Esophagus muscularis mucosa (tissue), 4 donors: ENCODE measurements around the gene TUFT1. TPM values are rescaled to one million over a fixed set of nuclear protein-coding genes. Genes with fewer than 3 reads are reported as not detected.

Source experiments
- DNase-seq: peaks from one replicate; pipeline ENCODE4 v3.0.0-alpha.2; 2017; ENCODE audit errors: extremely low spot score
- H3K27ac ChIP-seq, 4 donors: fragments of 200-600 bp; sonication (generic); replicated peaks in 1 of 4; 1 replicate in 3 of 4; 2 replicates in 1 of 4; pipeline ENCODE4 v1.5.1; 2016 to 2019; ENCODE audit warnings: mild to moderate bottlenecking in 1 of 4
- H3K27me3 ChIP-seq, 4 donors: fragments of 200-600 bp; sonication (generic); one replicate each; pipeline versions ENCODE4 v1.5.1 to v1.6.0; 2016 to 2019
- H3K36me3 ChIP-seq, 4 donors: fragments of 200-600 bp; sonication (generic); one replicate each; pipeline ENCODE4 v1.5.1; 2016 to 2019
- H3K4me1 ChIP-seq, 4 donors: fragments of 200-600 bp; sonication (generic); one replicate each; pipeline ENCODE4 v1.5.1; 2016 to 2019
- H3K4me3 ChIP-seq, 4 donors: fragments of 200-600 bp; sonication (generic); 1 replicate in 2 of 4; 2 replicates in 2 of 4; pipeline ENCODE4 v1.5.1; 2016 to 2019; ENCODE audit warnings: mild to moderate bottlenecking in 4 of 4, moderate library complexity in 1 of 4
- H3K9me3 ChIP-seq, 4 donors: fragments of 200-600 bp; sonication (generic); 1 replicate in 3 of 4; 2 replicates in 1 of 4; pipeline ENCODE4 v1.5.1; 2016 to 2019
- CTCF ChIP-seq, 3 experiments: fragments of 200-600 bp in 2 of 3; fragments of 450-650 bp in 1 of 3; sonication (generic) in 2 of 3; IDR thresholded peaks; one replicate each; pipeline ENCODE4 v1.5.1; 2017 to 2019; ENCODE audit warnings: antibody characterized with exemption in 3 of 3, mild to moderate bottlenecking in 2 of 3, moderate library complexity in 1 of 3
- EP300 ChIP-seq: sonication (generic); formaldehyde crosslinking; IDR thresholded peaks from one replicate; pipeline ENCODE4 v1.6.1; 2017; ENCODE audit warnings: antibody characterized with exemption
- POLR2A ChIP-seq: fragments of 450-650 bp; IDR thresholded peaks from one replicate; pipeline ENCODE4 v1.6.1; 2017; ENCODE audit warnings: antibody characterized with exemption, moderate library complexity, mild to moderate bottlenecking, low read depth
- POLR2AphosphoS5 ChIP-seq, 2 donors: sonication (generic); formaldehyde crosslinking; IDR thresholded peaks; one replicate each; pipeline ENCODE4 v1.6.1; 2017; ENCODE audit warnings: antibody characterized with exemption in 2 of 2
- WGBS: methylation state at CpG from one replicate; pipeline ENCODE4 v1.1.5; 2018; 5-methylcytosine and 5-hydroxymethylcytosine counted together
- intact Hi-C: fragments of 100-400 bp; cut with DNase I; formaldehyde crosslinking; loops from one replicate; pipeline ENCODE4 v1.15.1; 2023
- total RNA-seq, 4 donors: library from RNA; depleted of rRNA; stranded (reverse); fragments of >200 nt; gene quantifications; one replicate each; pipeline versions ENCODE4 v1.1.0 to v1.2.1, GENCODE V29; 2016

Gene TUFT1
- total RNA-seq, 4 donors from 2014 or later, result 10.4 to 24.2 (median 15.9) TPM

GRCh38 chr1:151578941-151579340 lies 38.8 kb downstream of the TUFT1 start:
- Histone ChIP-seq H3K36me3 (peaks cover 35 to 88% (median 59%) of the 10 kb centered on the region in 4 donors), H3K4me3 (no peak overlapping the region), H3K27ac (no peak overlapping the region), H3K4me1 (peaks cover 0 to 1% (median under 1%) of the 10 kb centered on the region in 4 donors), H3K9me3 (no peaks in the 10 kb centered on the region), H3K27me3 (no peaks in the 10 kb centered on the region)
- WGBS, result 95% methylated on average over 1 of the region's 1 CpG
- DNase-seq, result no peak
- TF ChIP-seq POLR2AphosphoS5 (IDR thresholded peaks at IDR 0.05) (no peak), POLR2A (no peak), EP300 (no peak), CTCF (IDR thresholded peaks at IDR 0.05) (no peak)
- intact Hi-C loops, result no loop called here

- DNase-seq, result no peak
- intact Hi-C loops, result no loop called here
- Histone ChIP-seq H3K27me3 (no peaks in the 10 kb centered on the region), H3K4me1 (peaks cover 0 to 8% (median 6%) of the 10 kb centered on the region in 4 donors), H3K9me3 (no peaks in the 10 kb centered on the region), H3K4me3 (no peak overlapping the region), H3K36me3 (peaks cover 29 to 81% (median 52%) of the 10 kb centered on the region in 4 donors), H3K27ac (no peak overlapping the region)
- 87% methylated on average over 8 of the region's 8 CpGs for WGBS
- TF ChIP-seq POLR2AphosphoS5 (IDR thresholded peaks at IDR 0.05), result no peak
- no peak for TF ChIP-seq EP300
- TF ChIP-seq CTCF (IDR thresholded peaks at IDR 0.05), result no peak
- TF ChIP-seq POLR2A, result no peak
Observed at GRCh38 chr1:151579436-151580225, 39.5 kb downstream of the TUFT1 start.

GRCh38 chr1:151581451-151581850 lies 41.3 kb downstream of the TUFT1 start:
- no peaks in the 10 kb centered on the region for H3K27me3 ChIP-seq
- no peak overlapping the region for H3K4me3 ChIP-seq
- H3K36me3 ChIP-seq, result peaks cover 21 to 63% (median 38%) of the 10 kb centered on the region in 4 donors
- H3K4me1 ChIP-seq, result peaks cover 0 to 19% (median 13%) of the 10 kb centered on the region in 4 donors
- DNase-seq, result no peak
- H3K27ac ChIP-seq, result no peak overlapping the region
- TF ChIP-seq EP300 (no peak), POLR2A (no peak), CTCF (IDR thresholded peaks at IDR 0.05) (no peak), POLR2AphosphoS5 (IDR thresholded peaks at IDR 0.05) (no peak)
- no peaks in the 10 kb centered on the region for H3K9me3 ChIP-seq
- WGBS, result 78% methylated on average over 4 of the region's 5 CpGs
- intact Hi-C loops, result no loop called here

DNA sequence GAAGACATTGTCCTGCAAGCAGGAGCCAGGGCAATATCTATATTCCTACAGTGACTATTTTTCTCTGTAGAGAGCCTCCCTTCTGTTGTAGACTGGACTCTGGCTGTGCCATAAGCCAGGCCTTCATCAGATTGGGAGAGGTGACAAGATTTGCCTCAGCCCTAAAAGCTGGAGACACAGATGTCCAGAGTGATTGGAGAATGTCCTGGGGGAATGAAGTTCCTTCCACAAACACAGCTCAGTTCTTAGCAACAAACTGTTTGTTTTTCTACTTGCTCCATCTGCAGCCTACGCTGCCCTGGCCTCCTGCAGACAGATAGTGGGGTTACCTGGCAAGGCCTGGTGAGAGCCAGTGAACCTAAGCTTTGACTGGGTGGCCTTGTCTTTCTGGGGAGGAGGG lies 41.8 kb downstream of the TUFT1 start:
- Histone ChIP-seq H3K36me3 (peaks cover 21 to 58% (median 36%) of the 10 kb centered on the region in 4 donors), H3K27ac (no peak overlapping the region), H3K4me1 (peaks cover 0 to 19% (median 13%) of the 10 kb centered on the region in 4 donors), H3K27me3 (no peaks in the 10 kb centered on the region), H3K9me3 (no peaks in the 10 kb centered on the region), H3K4me3 (no peak overlapping the region)
- WGBS, result 100% methylated on average over 1 of the region's 1 CpG
- no peak for TF ChIP-seq EP300
- TF ChIP-seq POLR2A, result no peak
- no peak for TF ChIP-seq POLR2AphosphoS5 (IDR thresholded peaks at IDR 0.05)
- TF ChIP-seq CTCF (IDR thresholded peaks at IDR 0.05), result no peak
- intact Hi-C loops, result no loop called here
- no peak for DNase-seq
